ENCODE data around the gene TDRD10.

The TDRD10 gene

GRCh38 chr1:154502066-154502743, at the start of gene TDRD10, which contains the start of gene SHE:
Gene TDRD10 (plus strand): TSS chr1:154502219. CDS start chr1:154506904, 4,685 bp downstream.
Gene SHE (minus strand): TSS chr1:154502412. CDS start chr1:154502026, 386 bp downstream.
- Mint-ChIP-seq H3K4me3 (peak within 1 kb of the TSS; percentile 78), H3K27ac (no peak within 1 kb of the TSS), H3K27me3 (ENCODE audit: low read depth, poor library complexity) (peaks cover 86% of the 10 kb centered on the region), H3K9me3 (peaks cover 39% of the 10 kb centered on the region), H3K4me1 (peaks cover 10% of the 10 kb centered on the region), H3K36me3 (ENCODE audit: low read depth) (no peaks in the 10 kb centered on the region)
- no peak for TF ChIP-seq CTCF (IDR thresholded peaks at IDR 0.05)
- DNase-seq: peak; percentile 64

GRCh38 chr1:154453161-154453560, 48.9 kb upstream of the TDRD10 start:
- H3K4me1 Mint-ChIP-seq: peaks cover 12% of the 10 kb centered on the region
- H3K36me3 Mint-ChIP-seq (ENCODE audit: low read depth): no peaks in the 10 kb centered on the region
- no peak overlapping the region for H3K27ac Mint-ChIP-seq
- DNase-seq: no peak
- H3K9me3 Mint-ChIP-seq: no peaks in the 10 kb centered on the region
- no peak for TF ChIP-seq CTCF (IDR thresholded peaks at IDR 0.05)
- peaks cover 19% of the 10 kb centered on the region for H3K27me3 Mint-ChIP-seq (ENCODE audit: low read depth, poor library complexity)
- no peak overlapping the region for H3K4me3 Mint-ChIP-seq

GRCh38 chr1:154453574-154454352, 48.3 kb upstream of the TDRD10 start:
- H3K36me3 Mint-ChIP-seq (ENCODE audit: low read depth): no peaks in the 10 kb centered on the region
- H3K27me3 Mint-ChIP-seq (ENCODE audit: low read depth, poor library complexity): peaks cover 19% of the 10 kb centered on the region
- no peaks in the 10 kb centered on the region for H3K9me3 Mint-ChIP-seq
- no peak for DNase-seq
- H3K4me1 Mint-ChIP-seq: peaks cover 12% of the 10 kb centered on the region
- no peak overlapping the region for H3K4me3 Mint-ChIP-seq
- no peak overlapping the region for H3K27ac Mint-ChIP-seq
- no peak for TF ChIP-seq CTCF (IDR thresholded peaks at IDR 0.05)

GRCh38 chr1:154454386-154455120, 47.5 kb upstream of the TDRD10 start:
- no peak for TF ChIP-seq CTCF (IDR thresholded peaks at IDR 0.05)
- Mint-ChIP-seq H3K27me3 (ENCODE audit: low read depth, poor library complexity) (peaks cover 18% of the 10 kb centered on the region), H3K27ac (no peak overlapping the region), H3K4me3 (no peak overlapping the region), H3K4me1 (peaks cover 12% of the 10 kb centered on the region), H3K36me3 (ENCODE audit: low read depth) (no peaks in the 10 kb centered on the region), H3K9me3 (no peaks in the 10 kb centered on the region)
- DNase-seq: no peak

- Mint-ChIP-seq H3K9me3 (no peaks in the 10 kb centered on the region), H3K4me3 (no peak overlapping the region), H3K27me3 (ENCODE audit: low read depth, poor library complexity) (peaks cover 11% of the 10 kb centered on the region), H3K27ac (no peak overlapping the region), H3K4me1 (peaks cover 20% of the 10 kb centered on the region), H3K36me3 (ENCODE audit: low read depth) (no peaks in the 10 kb centered on the region)
- no peak for TF ChIP-seq CTCF (IDR thresholded peaks at IDR 0.05)
- DNase-seq: no peak
These were observed 45.4 kb upstream of the TDRD10 start for GRCh38 chr1:154456631-154457030.

Data from nephron progenitor cell (in vitro differentiated cells).